Measurements from ENCODE around the gene AP4S1. TPM values are rescaled to one million over a fixed set of nuclear protein-coding genes. Genes with fewer than 3 reads are reported as not detected.

Gene AP4S1
- 1.2 and 2.3 TPM in 2 replicates for total RNA-seq (ENCODE audit: low replicate concordance)

GRCh38 chr14:31025367-31026076 lies at the start of gene AP4S1:
Gene AP4S1 (plus strand): TSS chr14:31025649. CDS start chr14:31066197, 40,548 bp downstream.

GRCh38 chr14:31026077-31026449 lies 614 bp downstream of the AP4S1 start, which contains the start of gene STRN3:
Gene STRN3 (minus strand): TSS chr14:31026379. CDS start chr14:31026185, 194 bp downstream.

Other genes starting within 250 kb of the AP4S1 start
- gene COCH, start 151.1 kb upstream of the AP4S1 start, total RNA-seq (ENCODE audit: low replicate concordance) = 0.12 and 0.15 TPM in 2 replicates
- gene STRN3, start 730 bp downstream of the AP4S1 start, total RNA-seq (ENCODE audit: low replicate concordance) = 60.1 and 82.6 TPM in 2 replicates
- gene HECTD1, start 182.1 kb downstream of the AP4S1 start, total RNA-seq (ENCODE audit: low replicate concordance) = 226 and 481 TPM in 2 replicates